SU-DHL-6 (cell line): ENCODE measurements around the gene TRMU.

ENCODE experiments used
- EZH2phosphoT487 ChIP-seq: fragments of 200-600 bp; sonication (generic), shearing (Covaris generic); conservative IDR thresholded peaks from 2 replicates; pipeline ENCODE4 v1.6.1; 2018; ENCODE audit warnings: mild to moderate bottlenecking, antibody characterized with exemption, low read length, moderate library complexity, mixed read lengths
- TF ChIP-seq, protein P1 (sequence below): fragments of 200-600 bp; sonication (generic); IDR thresholded peaks from one replicate; pipeline ENCODE4 v1.5.1; 2017; ENCODE audit warnings: antibody characterized with exemption, mild to moderate bottlenecking, low read length, moderate library complexity; ENCODE audit not compliant: insufficient read depth, poor library complexity, severe bottlenecking

DNA sequence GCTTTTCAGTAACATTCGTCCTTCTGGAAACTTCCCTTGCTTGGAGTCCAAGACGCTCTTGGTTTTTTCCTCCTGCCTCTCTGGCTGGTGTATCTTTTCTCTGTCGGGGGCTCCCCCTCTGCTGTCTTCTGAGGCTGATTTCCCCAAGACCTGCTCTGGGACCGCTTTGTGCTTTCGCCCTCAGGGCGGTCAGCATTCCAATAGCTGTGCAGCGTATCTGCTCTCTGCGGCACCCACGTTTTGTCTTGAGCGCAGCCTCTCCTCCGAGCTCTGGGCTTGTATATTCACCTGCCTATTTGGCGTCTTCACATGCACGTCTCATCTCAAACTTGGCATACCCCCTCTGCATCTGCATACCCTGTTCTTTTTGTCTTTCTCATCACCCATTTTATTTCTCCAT lies 36.4 kb upstream of the TRMU start:
- TF ChIP-seq, protein P1, sequence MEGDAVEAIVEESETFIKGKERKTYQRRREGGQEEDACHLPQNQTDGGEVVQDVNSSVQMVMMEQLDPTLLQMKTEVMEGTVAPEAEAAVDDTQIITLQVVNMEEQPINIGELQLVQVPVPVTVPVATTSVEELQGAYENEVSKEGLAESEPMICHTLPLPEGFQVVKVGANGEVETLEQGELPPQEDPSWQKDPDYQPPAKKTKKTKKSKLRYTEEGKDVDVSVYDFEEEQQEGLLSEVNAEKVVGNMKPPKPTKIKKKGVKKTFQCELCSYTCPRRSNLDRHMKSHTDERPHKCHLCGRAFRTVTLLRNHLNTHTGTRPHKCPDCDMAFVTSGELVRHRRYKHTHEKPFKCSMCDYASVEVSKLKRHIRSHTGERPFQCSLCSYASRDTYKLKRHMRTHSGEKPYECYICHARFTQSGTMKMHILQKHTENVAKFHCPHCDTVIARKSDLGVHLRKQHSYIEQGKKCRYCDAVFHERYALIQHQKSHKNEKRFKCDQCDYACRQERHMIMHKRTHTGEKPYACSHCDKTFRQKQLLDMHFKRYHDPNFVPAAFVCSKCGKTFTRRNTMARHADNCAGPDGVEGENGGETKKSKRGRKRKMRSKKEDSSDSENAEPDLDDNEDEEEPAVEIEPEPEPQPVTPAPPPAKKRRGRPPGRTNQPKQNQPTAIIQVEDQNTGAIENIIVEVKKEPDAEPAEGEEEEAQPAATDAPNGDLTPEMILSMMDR: no peak
- TF ChIP-seq EZH2phosphoT487: no peak
